ENCODE data around the gene FBLN1.
A peak's percentile ranks its signal among the peaks of the same experiment; 100 is the strongest.
"Not testable (repeated sequence)": the region's sequence is repeated elsewhere in the genome, so short reads cannot be mapped to it uniquely, and the experiment has no call there.

The FBLN1 gene

DNA sequence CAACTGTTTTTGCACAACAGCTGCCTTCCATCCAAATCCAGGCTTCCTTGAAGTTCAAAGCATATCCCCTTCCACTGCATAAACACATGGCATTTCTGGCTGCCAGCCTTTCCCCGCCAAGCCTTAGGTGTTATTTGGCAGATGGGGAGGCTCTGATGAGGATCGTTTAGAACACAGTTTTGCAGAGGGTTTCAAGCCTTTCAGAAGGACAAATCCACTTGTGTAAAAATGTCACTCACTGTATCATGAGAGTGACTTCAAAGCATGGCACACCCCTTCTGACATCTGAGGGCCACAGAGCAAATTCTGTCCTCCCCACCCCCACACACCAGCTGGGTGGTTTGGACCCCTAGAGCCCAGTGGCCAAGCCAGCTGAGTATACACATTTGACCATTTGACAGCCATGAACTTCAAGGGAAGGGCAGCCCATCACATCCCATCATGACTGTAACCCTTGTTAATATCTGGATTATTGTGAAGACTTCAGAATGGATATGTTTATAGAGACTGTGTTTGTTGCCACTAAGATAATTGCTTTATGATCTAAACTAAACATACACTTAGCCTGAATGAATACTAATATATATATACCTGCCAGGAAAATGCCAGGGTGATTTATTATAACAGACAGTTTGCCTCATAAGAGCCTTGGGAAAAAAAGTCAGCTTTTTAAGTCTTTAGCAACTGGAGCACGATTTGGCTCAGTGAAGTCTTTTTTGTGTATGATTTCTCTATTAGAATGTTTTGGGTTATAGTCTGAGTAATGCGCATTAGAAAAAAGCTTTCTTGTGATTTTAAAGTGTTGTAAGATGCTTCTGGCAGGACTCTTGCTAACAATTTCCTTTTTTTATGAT, 31.9 kb downstream of the FBLN1 start:
- CTCF ChIA-PET = no interaction called here
- H3K9me3 Mint-ChIP-seq = no peaks in the 10 kb centered on the region
- H3K27me3 Mint-ChIP-seq = peaks cover 18% of the 10 kb centered on the region
- no peaks in the 10 kb centered on the region for H3K4me1 Mint-ChIP-seq
- no peak for DNase-seq
- no peak overlapping the region for H3K27ac Mint-ChIP-seq
- no peaks in the 10 kb centered on the region for H3K36me3 Mint-ChIP-seq
- H3K4me3 Mint-ChIP-seq = no peak overlapping the region

DNA sequence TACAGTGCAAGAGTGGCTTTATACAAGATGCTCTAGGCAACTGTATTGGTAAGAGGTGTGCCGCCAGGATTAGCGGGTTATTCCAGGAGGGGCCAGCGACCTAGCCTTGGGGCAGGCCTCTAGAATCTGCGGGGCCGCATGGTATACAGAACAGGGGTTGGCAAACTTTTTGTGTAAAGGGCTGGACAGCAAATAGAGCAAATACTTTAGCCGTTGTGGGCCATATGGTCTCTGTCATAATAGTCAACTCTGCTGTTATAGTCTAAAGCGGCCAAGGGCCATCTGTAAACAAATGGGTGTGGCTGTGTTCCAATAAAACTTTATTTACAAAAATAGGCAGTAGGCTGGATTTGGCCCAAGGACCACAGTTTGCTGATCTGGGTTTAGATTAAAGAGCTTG, 32.6 kb downstream of the FBLN1 start:
- peaks cover 18% of the 10 kb centered on the region for H3K27me3 Mint-ChIP-seq
- no peaks in the 10 kb centered on the region for H3K9me3 Mint-ChIP-seq
- no peak overlapping the region for H3K27ac Mint-ChIP-seq
- no peak for DNase-seq
- CTCF ChIA-PET = no interaction called here
- H3K4me3 Mint-ChIP-seq = no peak overlapping the region
- no peaks in the 10 kb centered on the region for H3K36me3 Mint-ChIP-seq
- H3K4me1 Mint-ChIP-seq = no peaks in the 10 kb centered on the region

DNA sequence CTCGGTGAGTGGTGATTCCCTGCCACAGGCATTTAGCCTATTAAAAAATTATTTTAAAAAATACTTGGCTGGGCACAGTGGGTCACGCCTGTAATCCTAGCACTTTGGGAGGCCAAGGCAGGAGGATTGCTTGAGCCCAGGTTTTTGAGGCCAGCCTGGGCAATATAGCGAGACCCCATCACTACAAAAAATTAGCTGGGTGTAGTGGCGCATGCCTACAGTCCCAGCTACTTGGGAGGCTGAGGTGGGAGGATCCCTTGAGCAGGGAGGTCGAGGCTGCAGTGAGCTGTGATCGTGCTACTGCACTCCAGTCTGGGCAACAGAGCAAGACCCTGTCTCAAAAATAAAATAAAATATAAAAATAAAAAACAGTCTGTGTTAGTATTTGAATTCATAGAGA, 33.2 kb downstream of the FBLN1 start:
- DNase-seq, H3K36me3 Mint-ChIP-seq, H3K9me3 Mint-ChIP-seq, H3K27ac Mint-ChIP-seq, H3K4me3 Mint-ChIP-seq, CTCF ChIA-PET, H3K4me1 Mint-ChIP-seq: not testable (repeated sequence)
- peaks cover 21% of the 10 kb centered on the region for H3K27me3 Mint-ChIP-seq

DNA sequence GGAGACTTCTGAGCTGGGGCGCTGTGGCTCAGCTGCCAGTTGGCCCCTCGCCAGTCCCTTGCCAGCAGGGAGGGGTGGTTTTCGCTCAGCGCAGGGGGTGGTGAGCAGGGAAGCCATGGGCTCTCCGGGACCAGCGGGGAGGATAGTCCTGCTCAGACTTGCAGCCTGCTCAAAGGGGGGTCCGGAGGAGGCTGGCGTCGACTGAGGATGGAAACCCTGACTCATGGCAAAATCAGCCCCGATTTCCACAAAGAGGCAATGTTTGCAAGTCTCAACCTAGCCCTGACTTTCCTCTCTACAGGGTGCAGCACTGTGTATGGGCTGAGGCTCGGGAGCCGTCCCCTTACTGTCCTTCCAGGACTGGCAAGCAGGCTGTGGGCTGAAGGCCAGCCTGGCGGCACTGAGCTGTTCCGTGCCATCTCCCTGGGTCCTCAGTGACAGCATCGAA, 35.1 kb downstream of the FBLN1 start:
- no peaks in the 10 kb centered on the region for H3K4me1 Mint-ChIP-seq
- H3K4me3 Mint-ChIP-seq = no peak overlapping the region
- H3K9me3 Mint-ChIP-seq = no peaks in the 10 kb centered on the region
- peaks cover 28% of the 10 kb centered on the region for H3K27me3 Mint-ChIP-seq
- CTCF ChIA-PET = no interaction called here
- no peak for DNase-seq
- no peak overlapping the region for H3K27ac Mint-ChIP-seq
- no peaks in the 10 kb centered on the region for H3K36me3 Mint-ChIP-seq

DNA sequence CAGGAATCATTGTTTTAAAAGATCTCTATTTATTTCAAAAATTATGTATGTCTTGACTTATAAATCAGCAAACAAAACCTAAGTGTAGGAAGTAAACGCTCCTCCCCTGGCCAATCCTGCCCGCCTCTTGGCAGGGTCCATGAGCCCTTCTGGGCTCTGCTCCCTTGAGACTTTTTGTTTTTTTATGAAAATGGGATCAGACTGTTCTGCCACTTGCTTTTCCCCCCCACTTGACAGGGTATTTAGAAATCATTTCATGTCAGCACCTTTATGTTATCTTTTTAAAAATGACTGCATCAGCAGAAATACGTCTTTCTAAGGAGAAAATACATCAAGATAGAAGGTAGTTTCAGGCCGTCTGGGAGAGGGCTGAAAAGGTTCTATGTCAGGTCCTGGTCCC, 35.6 kb downstream of the FBLN1 start:
- CTCF ChIA-PET = no interaction called here
- no peak for DNase-seq
- no peak overlapping the region for H3K27ac Mint-ChIP-seq
- no peaks in the 10 kb centered on the region for H3K9me3 Mint-ChIP-seq
- H3K27me3 Mint-ChIP-seq = peaks cover 28% of the 10 kb centered on the region
- H3K4me3 Mint-ChIP-seq = no peak overlapping the region
- H3K4me1 Mint-ChIP-seq = no peaks in the 10 kb centered on the region
- H3K36me3 Mint-ChIP-seq = no peaks in the 10 kb centered on the region

DNA sequence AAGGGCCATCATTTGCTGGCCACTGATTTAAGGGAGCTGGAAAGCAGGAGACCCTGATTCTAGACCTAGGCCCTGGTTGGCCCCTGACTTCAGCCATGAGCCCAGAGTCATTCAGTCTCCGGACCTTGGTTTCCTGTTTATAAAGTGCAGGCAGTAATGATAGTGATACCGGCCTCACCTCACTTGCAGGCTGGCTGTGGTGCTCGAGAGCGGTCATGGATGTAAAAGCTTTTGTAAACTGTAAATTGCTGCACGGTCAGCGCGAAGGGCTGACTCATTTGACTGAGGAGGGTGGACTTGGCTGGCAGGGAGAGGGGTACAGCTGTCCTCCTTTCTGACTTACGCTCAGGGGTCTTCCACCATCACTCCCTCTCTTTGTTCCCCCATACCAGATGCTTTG, 37.4 kb downstream of the FBLN1 start:
- H3K9me3 Mint-ChIP-seq = no peaks in the 10 kb centered on the region
- DNase-seq = no peak
- no peaks in the 10 kb centered on the region for H3K4me1 Mint-ChIP-seq
- H3K27ac Mint-ChIP-seq = no peak overlapping the region
- peaks cover 28% of the 10 kb centered on the region for H3K27me3 Mint-ChIP-seq
- CTCF ChIA-PET = interaction anchor here (0.8 kb wide), 1 partner anchor 324 kb away, joined by 3 read pairs; no protein-coding TSS in a partner anchor
- no peak overlapping the region for H3K4me3 Mint-ChIP-seq
- H3K36me3 Mint-ChIP-seq = no peaks in the 10 kb centered on the region

DNA sequence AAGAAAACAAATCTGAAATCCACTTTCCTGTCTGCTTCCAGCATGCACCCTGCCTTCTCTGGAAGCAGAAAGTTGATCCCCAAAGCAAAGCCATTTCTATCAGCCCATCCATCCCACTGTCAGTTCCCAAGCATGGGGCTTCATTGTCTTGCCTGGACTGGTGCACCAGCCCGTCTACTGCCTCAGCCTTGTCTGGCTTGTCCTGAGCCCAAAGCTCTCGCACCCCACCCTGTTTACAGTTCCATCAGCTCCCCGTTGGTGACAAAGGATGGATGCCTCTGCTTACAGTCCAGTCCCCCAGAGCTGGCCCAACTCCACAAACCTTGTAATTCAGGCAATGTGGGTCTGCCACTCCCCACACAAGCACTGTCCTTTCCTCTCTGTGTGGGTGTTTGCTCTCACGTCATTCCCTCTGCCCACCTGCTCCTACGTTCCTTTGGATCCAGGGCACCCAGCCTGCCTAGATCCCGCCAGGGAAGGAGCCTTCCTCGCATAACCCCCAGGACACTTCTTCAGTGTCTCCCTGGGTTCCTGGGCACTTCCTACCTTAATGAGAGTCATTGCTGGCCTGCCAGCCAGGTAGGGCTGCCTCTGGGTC, 38.8 kb downstream of the FBLN1 start:
- no peak for DNase-seq
- no peak overlapping the region for H3K27ac Mint-ChIP-seq
- no peaks in the 10 kb centered on the region for H3K9me3 Mint-ChIP-seq
- no peak overlapping the region for H3K4me3 Mint-ChIP-seq
- no peaks in the 10 kb centered on the region for H3K4me1 Mint-ChIP-seq
- no peaks in the 10 kb centered on the region for H3K36me3 Mint-ChIP-seq
- CTCF ChIA-PET = no interaction called here
- H3K27me3 Mint-ChIP-seq = peaks cover 32% of the 10 kb centered on the region

DNA sequence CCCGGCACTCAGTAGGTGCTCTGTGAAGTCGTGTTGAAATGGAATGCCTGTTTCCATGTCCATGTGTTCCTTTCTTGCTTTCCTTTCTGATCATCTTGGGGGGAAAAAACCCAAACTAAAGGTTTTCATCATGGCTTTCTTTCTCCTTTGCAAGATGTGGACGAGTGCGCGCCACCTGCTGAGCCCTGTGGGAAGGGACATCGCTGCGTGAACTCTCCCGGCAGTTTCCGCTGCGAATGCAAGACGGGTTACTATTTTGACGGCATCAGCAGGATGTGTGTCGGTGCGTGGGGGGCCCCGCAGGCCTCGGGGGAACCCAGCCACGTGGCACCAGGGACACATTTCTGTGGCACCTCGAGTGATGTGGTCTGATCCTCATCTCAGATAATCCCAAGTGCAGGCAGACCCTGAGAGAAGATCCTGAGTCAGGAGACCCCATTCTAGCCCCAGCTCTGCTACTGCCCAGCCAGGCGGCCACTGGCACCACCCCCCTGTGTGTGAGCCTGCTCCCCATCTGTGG, 39.4 kb downstream of the FBLN1 start:
- CTCF ChIA-PET = no interaction called here
- H3K4me1 Mint-ChIP-seq = no peaks in the 10 kb centered on the region
- no peak for DNase-seq
- H3K27ac Mint-ChIP-seq = no peak overlapping the region
- no peaks in the 10 kb centered on the region for H3K36me3 Mint-ChIP-seq
- no peak overlapping the region for H3K4me3 Mint-ChIP-seq
- peaks cover 32% of the 10 kb centered on the region for H3K27me3 Mint-ChIP-seq
- H3K9me3 Mint-ChIP-seq = no peaks in the 10 kb centered on the region

DNA sequence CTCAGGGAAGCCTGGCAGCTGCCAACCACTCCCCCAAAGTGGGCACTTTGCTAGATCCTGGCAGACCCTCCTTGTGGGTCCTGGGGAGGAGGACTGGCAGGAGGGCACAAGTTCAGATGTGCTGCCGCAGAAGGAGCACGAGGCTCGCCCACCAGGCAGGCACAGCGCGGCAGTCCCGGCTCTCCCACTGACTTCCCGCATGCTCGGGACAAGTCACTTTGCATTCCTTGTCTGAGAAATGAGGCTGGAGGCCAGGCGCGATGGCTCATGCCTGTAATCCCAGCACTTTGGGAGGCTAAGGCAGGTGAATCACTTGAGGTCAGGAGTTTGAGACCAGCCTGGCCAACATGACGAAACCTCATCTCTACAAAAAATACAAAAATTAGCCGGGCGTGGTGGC, 40.1 kb downstream of the FBLN1 start:
- H3K27ac Mint-ChIP-seq, H3K4me1 Mint-ChIP-seq, DNase-seq, H3K4me3 Mint-ChIP-seq, H3K36me3 Mint-ChIP-seq, CTCF ChIA-PET, H3K9me3 Mint-ChIP-seq: not testable (repeated sequence)
- peaks cover 30% of the 10 kb centered on the region for H3K27me3 Mint-ChIP-seq

DNA sequence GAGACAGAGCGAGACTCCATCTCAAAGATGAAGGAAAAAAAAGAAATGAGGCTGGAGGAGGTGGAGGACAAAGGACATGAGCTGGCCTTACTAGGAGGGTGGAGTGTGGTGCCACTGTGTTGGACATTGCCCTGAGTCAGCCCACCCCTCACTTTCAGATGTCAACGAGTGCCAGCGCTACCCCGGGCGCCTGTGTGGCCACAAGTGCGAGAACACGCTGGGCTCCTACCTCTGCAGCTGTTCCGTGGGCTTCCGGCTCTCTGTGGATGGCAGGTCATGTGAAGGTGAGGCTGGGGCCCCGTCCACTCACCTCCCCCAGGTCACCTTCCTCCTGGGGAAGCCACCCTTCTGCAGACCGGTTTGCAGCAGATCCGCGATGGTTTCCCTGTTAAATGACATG, 40.6 kb downstream of the FBLN1 start:
- Mint-ChIP-seq H3K9me3 (no peaks in the 10 kb centered on the region), H3K27me3 (peaks cover 24% of the 10 kb centered on the region), H3K4me1 (no peaks in the 10 kb centered on the region), H3K27ac (no peak overlapping the region), H3K4me3 (no peak overlapping the region), H3K36me3 (no peaks in the 10 kb centered on the region)
- CTCF ChIA-PET = no interaction called here
- DNase-seq = no peak

DNA sequence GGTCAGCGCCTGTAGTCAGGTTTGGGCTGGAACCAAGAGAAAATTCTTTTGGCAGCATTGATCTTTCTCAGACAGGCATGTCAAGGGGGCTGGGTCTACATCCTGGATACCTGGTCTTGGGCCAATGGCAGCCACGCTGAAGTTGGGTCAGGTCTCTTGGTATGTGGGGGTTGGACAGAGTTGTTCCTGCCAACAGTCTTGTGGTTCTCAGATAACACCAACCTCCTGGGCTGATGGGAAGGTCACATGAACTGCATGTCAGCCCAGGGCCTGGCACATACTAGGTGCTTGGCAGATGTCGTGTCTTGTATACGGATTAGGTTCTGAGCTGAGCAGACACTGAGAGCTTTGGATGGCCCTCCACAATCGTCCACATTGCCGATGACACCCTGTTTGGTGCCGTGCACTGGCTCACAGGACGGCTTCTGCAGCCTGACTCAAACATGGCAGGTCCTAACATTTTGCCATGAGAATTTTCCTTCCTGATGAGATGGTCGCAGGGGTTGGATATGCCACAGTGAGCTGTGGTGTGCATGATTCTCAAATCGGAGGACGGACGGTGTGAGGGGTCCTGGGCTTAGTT, 42.0 kb downstream of the FBLN1 start:
- CTCF ChIA-PET = no interaction called here
- Mint-ChIP-seq H3K27me3 (peaks cover 14% of the 10 kb centered on the region), H3K36me3 (no peaks in the 10 kb centered on the region), H3K27ac (peak overlapping the region; percentile 58), H3K4me3 (no peak overlapping the region), H3K9me3 (no peaks in the 10 kb centered on the region), H3K4me1 (no peaks in the 10 kb centered on the region)
- no peak for DNase-seq

DNA sequence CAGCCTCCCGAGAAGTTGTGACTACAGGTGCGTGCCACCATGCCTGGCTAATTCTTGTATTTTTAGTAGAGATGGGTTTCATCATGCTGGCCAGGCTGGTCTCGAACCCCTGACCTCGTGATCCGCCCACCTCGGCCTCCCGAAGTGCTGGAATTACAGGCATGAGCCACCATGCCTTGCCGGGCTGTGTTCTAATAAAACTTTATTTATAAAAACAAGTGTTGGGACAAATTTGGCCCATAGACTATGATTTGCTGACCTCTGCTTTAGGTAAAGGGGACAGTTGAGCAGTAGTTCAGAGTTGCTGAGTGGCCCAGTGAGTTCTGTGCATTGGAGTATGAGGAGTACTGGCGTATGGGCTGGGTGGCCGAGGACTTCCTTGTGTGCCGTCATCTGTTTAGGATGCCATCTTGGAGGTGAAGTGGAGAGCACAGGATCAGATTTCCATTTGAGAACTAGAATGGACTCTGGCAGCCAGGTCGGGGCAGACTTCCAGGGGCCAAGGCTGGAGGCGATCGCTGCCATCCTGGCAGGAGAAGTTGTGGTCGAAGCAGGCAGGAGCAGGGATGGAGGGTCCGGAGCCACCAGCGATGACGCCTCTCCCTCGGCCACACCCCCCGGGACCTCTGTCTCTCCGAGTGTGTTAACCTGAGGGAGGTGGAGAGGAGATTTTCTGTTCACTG, 43.8 kb downstream of the FBLN1 start:
- Mint-ChIP-seq H3K4me1 (no peaks in the 10 kb centered on the region), H3K4me3 (no peak overlapping the region), H3K27ac (no peak overlapping the region), H3K27me3 (peaks cover 11% of the 10 kb centered on the region), H3K36me3 (no peaks in the 10 kb centered on the region), H3K9me3 (no peaks in the 10 kb centered on the region)
- DNase-seq = no peak
- CTCF ChIA-PET = no interaction called here

DNA sequence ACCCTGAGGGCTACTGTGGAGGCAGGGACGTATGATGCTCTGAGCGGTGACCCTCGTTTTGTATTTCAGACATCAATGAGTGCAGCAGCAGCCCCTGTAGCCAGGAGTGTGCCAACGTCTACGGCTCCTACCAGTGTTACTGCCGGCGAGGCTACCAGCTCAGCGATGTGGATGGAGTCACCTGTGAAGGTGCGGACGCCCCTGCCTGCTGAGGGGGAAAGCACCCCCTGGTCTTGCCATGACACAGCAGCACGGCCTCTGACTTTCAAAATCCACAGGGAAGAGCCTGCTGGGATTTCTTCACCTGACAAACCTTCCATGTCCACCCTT, 44.3 kb downstream of the FBLN1 start:
- CTCF ChIA-PET = no interaction called here
- Mint-ChIP-seq H3K27ac (no peak overlapping the region), H3K9me3 (no peaks in the 10 kb centered on the region), H3K4me1 (no peaks in the 10 kb centered on the region), H3K4me3 (no peak overlapping the region), H3K27me3 (peaks cover 9% of the 10 kb centered on the region), H3K36me3 (no peaks in the 10 kb centered on the region)
- no peak for DNase-seq

DNA sequence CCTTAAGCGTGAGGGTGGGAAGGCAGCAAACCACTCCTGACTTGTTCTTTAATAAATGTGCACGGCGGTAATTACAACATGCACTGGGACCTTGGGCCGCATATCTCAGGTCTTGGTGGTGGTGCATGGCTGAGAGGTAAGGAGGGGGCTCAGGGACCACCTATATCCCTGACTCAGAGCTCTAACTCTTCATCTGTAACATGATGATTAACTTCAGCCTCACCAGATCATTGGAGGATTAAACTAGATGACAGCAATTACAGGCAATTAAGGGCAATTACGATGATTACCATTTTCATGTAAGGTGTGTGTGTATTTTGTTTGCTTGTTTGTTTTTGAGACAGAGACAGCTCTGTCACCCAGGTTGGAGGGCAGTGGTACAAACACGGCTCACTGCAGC, 45.0 kb downstream of the FBLN1 start:
- no peak overlapping the region for H3K4me3 Mint-ChIP-seq
- no peaks in the 10 kb centered on the region for H3K4me1 Mint-ChIP-seq
- H3K27me3 Mint-ChIP-seq = peaks cover 8% of the 10 kb centered on the region
- no peaks in the 10 kb centered on the region for H3K36me3 Mint-ChIP-seq
- H3K27ac Mint-ChIP-seq = no peak overlapping the region
- CTCF ChIA-PET = no interaction called here
- no peaks in the 10 kb centered on the region for H3K9me3 Mint-ChIP-seq
- no peak for DNase-seq

Measured in activated naive CD4-positive, alpha-beta T cell treated with anti-CD3 and anti-CD28 coated beads, Interleukin-2, amount 10 ng/mL, durations not matched to agents 7 days and 5 days (primary cell).